Endodermal cell (in vitro differentiated cells): ENCODE data around the gene CCDC78. TPM values are rescaled to one million over a fixed set of nuclear protein-coding genes. Genes with fewer than 3 reads are reported as not detected.

Experiments used
- DNase-seq: peaks from one replicate; pipeline ENCODE4 v3.0.0-alpha.2; 2017
- H3K27ac ChIP-seq: 2 replicates; pipeline ENCODE4 v1.5.1; 2013; ENCODE audit warnings: mild to moderate bottlenecking, low read depth, low read length, moderate library complexity
- H3K27me3 ChIP-seq: 2 replicates; pipeline ENCODE4 v1.6.1; 2013; ENCODE audit warnings: mild to moderate bottlenecking, low read length, moderate library complexity; ENCODE audit not compliant: insufficient read depth, control insufficient read depth, poor library complexity, severe bottlenecking
- H3K36me3 ChIP-seq: 2 replicates; pipeline ENCODE4 v1.7.0; 2013; ENCODE audit warnings: mild to moderate bottlenecking, low read length, moderate library complexity; ENCODE audit not compliant: control insufficient read depth, insufficient read depth
- H3K4me1 ChIP-seq: one replicate; pipeline ENCODE4 v1.7.0; 2013; ENCODE audit warnings: low read length; ENCODE audit not compliant: control insufficient read depth, insufficient read depth
- H3K4me3 ChIP-seq: 2 replicates; pipeline ENCODE4 v1.5.1; 2013; ENCODE audit warnings: mild to moderate bottlenecking, low read length, moderate library complexity
- H3K9ac ChIP-seq: 2 replicates; pipeline ENCODE4 v1.6.1; 2013; ENCODE audit warnings: mild to moderate bottlenecking, low read length, moderate library complexity; ENCODE audit not compliant: poor library complexity, severe bottlenecking; ENCODE audit errors: extremely low read depth
- H3K9me3 ChIP-seq: 2 replicates; pipeline ENCODE4 v1.6.1; 2013; ENCODE audit warnings: mild to moderate bottlenecking, low read length, moderate library complexity; ENCODE audit not compliant: control insufficient read depth
- H3K27ac Mint-ChIP-seq: 2 replicates; pipeline ENCODE4 v1.8.0; 2020; ENCODE audit warnings: mixed read lengths
- H3K27me3 Mint-ChIP-seq: 2 replicates; pipeline ENCODE4 v1.8.0; 2021; ENCODE audit warnings: mild to moderate bottlenecking, mixed read lengths; ENCODE audit not compliant: insufficient read depth
- H3K36me3 Mint-ChIP-seq: 2 replicates; pipeline ENCODE4 v1.8.0; 2020; ENCODE audit warnings: low read depth, mixed read lengths
- H3K4me1 Mint-ChIP-seq: 2 replicates; pipeline ENCODE4 v1.8.0; 2020; ENCODE audit warnings: mixed read lengths
- H3K4me3 Mint-ChIP-seq: 2 replicates; pipeline ENCODE4 v1.8.0; 2020; ENCODE audit warnings: mild to moderate bottlenecking, moderate library complexity, mixed read lengths
- H3K9me3 Mint-ChIP-seq: 2 replicates; pipeline ENCODE4 v1.8.0; 2020; ENCODE audit warnings: mild to moderate bottlenecking, mixed read lengths
- CTCF ChIP-seq: fragments of 200-600 bp; sonication (generic); conservative IDR thresholded peaks from 2 replicates; pipeline ENCODE4 v1.5.0; 2021; ENCODE audit warnings: antibody characterized with exemption, mild to moderate bottlenecking
- WGBS, 2 experiments: methylation state at CpG; one replicate each; pipeline versions ENCODE4 v1.1.5 to v1.1.7; 2013; ENCODE audit warnings: missing lambda C conversion rate in 2 of 2, mixed read lengths in 1 of 2; ENCODE audit not compliant: insufficient coverage in 1 of 2, insufficient read length in 1 of 2; 5-methylcytosine and 5-hydroxymethylcytosine counted together
- total RNA-seq, 2 donors: library from RNA; stranded (reverse); fragmentation: NEBNext Ultra II Directional in 1 of 2; extraction: Animal tissue kit (Norgen Biotek cat#: 25700) in 1 of 2; gene quantifications; 2 replicates in 1 of 2; 3 replicates in 1 of 2; pipeline ENCODE4 v1.2.1, GENCODE V29; 2021

Gene CCDC78
- total RNA-seq, 2 donors from 2014 or later: 6.5 to 8.1 TPM

GRCh38 chr16:684961-685696, 41.1 kb downstream of the CCDC78 start:
- Mint-ChIP-seq H3K9me3 (no peaks in the 10 kb centered on the region), H3K4me3 (no peak overlapping the region), H3K36me3 (peaks cover 36% of the 10 kb centered on the region), H3K4me1 (peaks cover 17% of the 10 kb centered on the region), H3K27ac (no peak overlapping the region), H3K27me3 (no peaks in the 10 kb centered on the region)
- peaks cover 36% of the 10 kb centered on the region for H3K36me3 ChIP-seq
- TF ChIP-seq CTCF: no peak
- no peak overlapping the region for H3K4me3 ChIP-seq
- WGBS, 2 experiments: 96% methylated on average over 56 to 61 of the region's 61 CpGs
- H3K27me3 ChIP-seq: no peaks in the 10 kb centered on the region
- H3K9me3 ChIP-seq: no peaks in the 10 kb centered on the region
- DNase-seq: no peak
- no peak overlapping the region for H3K27ac ChIP-seq
- no peak overlapping the region for H3K9ac ChIP-seq
- peaks cover 23% of the 10 kb centered on the region for H3K4me1 ChIP-seq

GRCh38 chr16:684071-684794, 42.0 kb downstream of the CCDC78 start, which contains the start of gene JMJD8:
JMJD8 (minus strand) TSS chr16:684334; CDS start chr16:684319, 15 bp downstream.
- peak; percentile 98 for DNase-seq
- peaks cover 19% of the 10 kb centered on the region for H3K4me1 ChIP-seq

More at GRCh38 chr16:684071-684794, 42.0 kb downstream of the CCDC78 start, which contains the start of gene JMJD8:
- H3K27me3 ChIP-seq: no peaks in the 10 kb centered on the region
- peak within 1 kb of the TSS; percentile 76 for H3K4me3 ChIP-seq
- Mint-ChIP-seq H3K36me3 (peaks cover 36% of the 10 kb centered on the region), H3K27ac (peak within 1 kb of the TSS; percentile 84), H3K4me1 (peaks cover 17% of the 10 kb centered on the region), H3K4me3 (peak within 1 kb of the TSS; percentile 73), H3K9me3 (no peaks in the 10 kb centered on the region), H3K27me3 (no peaks in the 10 kb centered on the region)
- H3K27ac ChIP-seq: peak within 1 kb of the TSS; percentile 73
- TF ChIP-seq CTCF: no peak
- WGBS, 2 experiments: 12 to 16% methylated on average over 53 to 91 of the region's 91 CpGs
- H3K36me3 ChIP-seq: peaks cover 36% of the 10 kb centered on the region
- no peaks in the 10 kb centered on the region for H3K9me3 ChIP-seq
- H3K9ac ChIP-seq: peak within 1 kb of the TSS; percentile 55
